Smooth muscle cell (in vitro differentiated cells): ENCODE measurements around the gene SCCPDH. TPM values are rescaled to one million over a fixed set of nuclear protein-coding genes. Genes with fewer than 3 reads are reported as not detected.

Source experiments
- DNase-seq: peaks from one replicate; lab custom pipeline; 2025; ENCODE audit not compliant: unreplicated experiment; lab: John Stamatoyannopoulos, UW
- H2AFZ ChIP-seq: fragments of 200-600 bp; sonication (generic); 2 replicates; pipeline ENCODE4 v1.6.0; 2016; ENCODE audit warnings: antibody characterized with exemption, low read depth, mild to moderate bottlenecking
- H3F3A ChIP-seq: fragments of 200-600 bp; sonication (generic); 2 replicates; pipeline ENCODE4 v1.6.0; 2017; ENCODE audit warnings: antibody characterized with exemption, low read depth
- H3K27ac ChIP-seq: fragments of 200-600 bp; sonication (generic); 2 replicates; pipeline ENCODE4 v1.5.1; 2016; ENCODE audit warnings: low read depth, mild to moderate bottlenecking
- H3K27me3 ChIP-seq: fragments of 200-600 bp; sonication (generic); 2 replicates; pipeline ENCODE4 v1.6.1; 2016; ENCODE audit warnings: low read depth, mild to moderate bottlenecking
- H3K36me3 ChIP-seq: fragments of 200-600 bp; sonication (generic); 2 replicates; pipeline ENCODE4 v1.5.1; 2016; ENCODE audit warnings: low read depth
- H3K4me1 ChIP-seq: fragments of 200-600 bp; sonication (generic); 2 replicates; pipeline ENCODE4 v1.5.1; 2016; ENCODE audit warnings: low read depth
- H3K4me2 ChIP-seq: fragments of 200-600 bp; sonication (generic); 2 replicates; pipeline ENCODE4 v1.6.0; 2016; ENCODE audit warnings: mild to moderate bottlenecking
- H3K4me3 ChIP-seq: fragments of 200-600 bp; sonication (generic); 2 replicates; pipeline ENCODE4 v1.5.1; 2016; ENCODE audit warnings: mild to moderate bottlenecking
- H3K79me2 ChIP-seq: fragments of 200-600 bp; sonication (generic); 2 replicates; pipeline ENCODE4 v1.6.0; 2016; ENCODE audit warnings: low read depth, mild to moderate bottlenecking
- H3K9ac ChIP-seq: fragments of 200-600 bp; sonication (generic); 2 replicates; pipeline ENCODE4 v1.6.0; 2016; ENCODE audit warnings: low read depth
- H3K9me3 ChIP-seq: fragments of 200-600 bp; sonication (generic); replicated peaks from 2 replicates; pipeline ENCODE4 v1.5.1; 2016; ENCODE audit warnings: low read depth
- H4K20me1 ChIP-seq: fragments of 200-600 bp; sonication (generic); 2 replicates; pipeline ENCODE4 v1.6.0; 2016; ENCODE audit warnings: low read depth
- WGBS: methylation state at CpG from one replicate; pipeline ENCODE4 v1.1.7; 2016; ENCODE audit warnings: low lambda C conversion rate; 5-methylcytosine and 5-hydroxymethylcytosine counted together
- polyA plus RNA-seq: library from polyadenylated mRNA; unstranded; fragments of >200 nt; fragmentation: Nextera tagmentation; extraction: Ambion mirVana; gene quantifications from 2 replicates; pipeline ENCODE4 v1.2.1, GENCODE V29; 2016
- total RNA-seq: library from RNA; depleted of rRNA; stranded (reverse); fragments of >200 nt; gene quantifications from 2 replicates; pipeline ENCODE4 v1.2.3, GENCODE V29; 2014
- TF ChIP-seq, protein P1 (sequence below): fragments of 200-600 bp; sonication (generic); IDR thresholded peaks from 2 replicates; pipeline ENCODE4 v1.5.1; 2017; ENCODE audit warnings: borderline replicate concordance, mild to moderate bottlenecking, antibody characterized with exemption; ENCODE audit not compliant: insufficient read depth, poor library complexity, severe bottlenecking

The SCCPDH gene
- total and polyA plus RNA-seq, 2 experiments from 2014 or later = 19.6 to 27.0 TPM

DNA sequence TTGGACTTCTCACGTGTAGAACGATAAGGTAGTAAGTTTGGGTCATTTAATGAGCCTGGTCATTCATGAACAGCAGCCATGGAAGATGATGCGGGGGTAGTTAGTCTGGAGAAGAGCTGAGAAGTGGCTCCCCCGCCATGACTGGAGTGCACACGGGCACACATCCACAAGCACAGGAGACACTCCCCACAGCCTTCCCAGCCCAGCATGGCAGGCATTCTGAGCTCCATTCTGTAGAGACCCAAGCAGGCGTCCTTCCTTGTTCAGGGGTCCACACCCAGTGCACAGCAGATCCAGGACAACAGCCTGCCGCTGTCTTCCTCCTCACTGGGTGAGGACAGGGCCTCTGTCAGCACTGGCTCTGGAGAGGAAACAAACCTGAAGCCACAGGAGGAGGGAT lies 57.0 kb downstream of the SCCPDH start:
- H3K79me2 ChIP-seq = no peaks in the 10 kb centered on the region
- 94% methylated on average over 7 of the region's 7 CpGs for WGBS
- TF ChIP-seq, protein P1, sequence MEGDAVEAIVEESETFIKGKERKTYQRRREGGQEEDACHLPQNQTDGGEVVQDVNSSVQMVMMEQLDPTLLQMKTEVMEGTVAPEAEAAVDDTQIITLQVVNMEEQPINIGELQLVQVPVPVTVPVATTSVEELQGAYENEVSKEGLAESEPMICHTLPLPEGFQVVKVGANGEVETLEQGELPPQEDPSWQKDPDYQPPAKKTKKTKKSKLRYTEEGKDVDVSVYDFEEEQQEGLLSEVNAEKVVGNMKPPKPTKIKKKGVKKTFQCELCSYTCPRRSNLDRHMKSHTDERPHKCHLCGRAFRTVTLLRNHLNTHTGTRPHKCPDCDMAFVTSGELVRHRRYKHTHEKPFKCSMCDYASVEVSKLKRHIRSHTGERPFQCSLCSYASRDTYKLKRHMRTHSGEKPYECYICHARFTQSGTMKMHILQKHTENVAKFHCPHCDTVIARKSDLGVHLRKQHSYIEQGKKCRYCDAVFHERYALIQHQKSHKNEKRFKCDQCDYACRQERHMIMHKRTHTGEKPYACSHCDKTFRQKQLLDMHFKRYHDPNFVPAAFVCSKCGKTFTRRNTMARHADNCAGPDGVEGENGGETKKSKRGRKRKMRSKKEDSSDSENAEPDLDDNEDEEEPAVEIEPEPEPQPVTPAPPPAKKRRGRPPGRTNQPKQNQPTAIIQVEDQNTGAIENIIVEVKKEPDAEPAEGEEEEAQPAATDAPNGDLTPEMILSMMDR = no peak
- H3K27ac ChIP-seq = no peak overlapping the region
- no peak overlapping the region for H2AFZ ChIP-seq
- H3K9me3 ChIP-seq = no peaks in the 10 kb centered on the region
- H4K20me1 ChIP-seq = no peaks in the 10 kb centered on the region
- no peak overlapping the region for H3K9ac ChIP-seq
- no peaks in the 10 kb centered on the region for H3F3A ChIP-seq
- H3K4me2 ChIP-seq = no peak overlapping the region
- no peaks in the 10 kb centered on the region for H3K4me1 ChIP-seq
- H3K27me3 ChIP-seq = no peaks in the 10 kb centered on the region
- DNase-seq = no peak
- H3K4me3 ChIP-seq = no peak overlapping the region
- no peaks in the 10 kb centered on the region for H3K36me3 ChIP-seq

DNA sequence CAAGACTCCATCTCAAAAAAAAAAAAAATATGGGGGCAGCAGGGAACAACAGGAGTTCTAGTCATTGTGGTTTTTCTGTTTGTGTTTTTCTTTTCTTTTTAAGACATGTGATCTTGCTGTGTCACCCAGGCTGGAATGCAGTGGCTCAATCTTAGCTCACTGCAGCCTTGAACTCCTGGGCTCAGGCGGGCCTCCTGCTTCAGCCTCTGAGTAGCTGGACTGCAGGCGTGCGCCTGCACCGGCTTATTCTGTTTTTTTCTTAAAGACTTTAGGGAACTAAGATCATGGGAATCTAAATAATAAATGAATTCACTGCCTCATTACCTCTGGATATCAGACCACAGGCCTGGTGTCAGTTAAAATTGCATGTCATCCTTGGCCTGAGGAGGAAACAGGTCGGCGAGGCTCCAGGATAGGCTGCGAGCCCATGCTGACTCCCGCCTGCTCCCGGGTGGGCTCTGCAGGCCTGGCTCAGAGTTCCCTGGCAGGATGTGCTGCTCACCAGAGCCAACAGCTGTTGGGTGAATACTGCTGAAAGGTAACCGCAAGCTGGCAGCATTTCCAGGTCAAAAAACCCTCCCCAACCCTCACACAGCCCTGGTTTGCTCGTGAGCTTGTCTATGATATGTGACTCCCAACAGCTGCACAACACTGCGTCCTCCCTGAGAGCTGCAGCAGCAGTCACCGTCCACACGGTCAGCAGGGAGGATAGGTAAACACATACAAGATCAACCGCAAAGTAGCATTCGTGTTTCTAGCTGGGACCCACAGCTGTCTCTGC lies 58.1 kb downstream of the SCCPDH start:
- no peak for DNase-seq
- 85% methylated on average over 16 of the region's 16 CpGs for WGBS

DNA sequence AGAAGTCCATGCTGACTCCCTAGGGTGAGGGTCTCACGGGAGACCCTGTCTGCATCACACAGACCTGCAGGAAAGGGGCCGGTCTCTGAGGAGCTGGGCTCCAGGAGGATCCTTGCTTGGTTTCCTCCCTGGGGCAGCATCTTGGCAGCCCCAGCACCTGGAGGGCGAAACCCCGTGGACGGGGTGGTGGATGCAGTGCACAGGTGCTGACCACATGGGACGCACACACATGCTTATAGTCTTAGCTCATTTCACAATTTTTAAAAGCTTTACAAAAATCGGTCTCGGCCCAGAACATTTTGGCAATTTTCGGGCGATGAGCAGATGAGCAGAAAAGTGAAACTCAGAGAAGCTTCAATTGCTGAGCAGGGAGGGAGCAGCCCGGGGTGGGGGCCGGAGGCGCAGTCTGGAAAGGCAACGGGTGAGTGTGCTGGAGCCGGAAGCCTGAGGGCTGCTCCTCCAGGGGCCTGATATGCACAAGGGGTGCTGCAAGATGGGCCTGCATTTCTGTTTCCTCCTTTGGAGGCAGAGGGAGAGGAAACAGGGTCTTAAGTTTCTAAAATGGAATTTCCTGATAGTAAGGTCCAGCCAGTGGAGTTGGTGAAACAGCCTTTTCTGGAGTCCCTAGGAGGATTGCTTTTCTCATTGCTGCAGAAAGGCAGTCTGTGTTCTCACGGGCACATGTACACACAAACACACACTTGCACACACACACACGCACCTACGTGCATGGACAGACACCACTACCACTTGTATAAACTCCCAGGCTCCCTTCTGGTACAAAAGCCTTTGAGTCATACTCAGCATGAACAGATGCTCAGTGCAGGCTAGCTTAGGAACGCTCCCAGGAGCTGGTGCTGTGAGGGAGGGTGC lies 60.6 kb downstream of the SCCPDH start:
- no peaks in the 10 kb centered on the region for H4K20me1 ChIP-seq
- no peaks in the 10 kb centered on the region for H3K27me3 ChIP-seq
- no peaks in the 10 kb centered on the region for H3K36me3 ChIP-seq
- no peaks in the 10 kb centered on the region for H3F3A ChIP-seq
- no peak overlapping the region for H2AFZ ChIP-seq
- no peak overlapping the region for H3K9ac ChIP-seq
- H3K9me3 ChIP-seq = no peaks in the 10 kb centered on the region
- no peak overlapping the region for H3K4me3 ChIP-seq
- no peaks in the 10 kb centered on the region for H3K4me1 ChIP-seq
- TF ChIP-seq, protein P1 = no peak
- no peak for DNase-seq
- H3K79me2 ChIP-seq = no peaks in the 10 kb centered on the region
- WGBS = 80% methylated on average over 19 of the region's 19 CpGs
- H3K27ac ChIP-seq = no peak overlapping the region
- no peak overlapping the region for H3K4me2 ChIP-seq

More for the DNA sequence above, 58.1 kb downstream of the SCCPDH start:
- Histone ChIP-seq H3F3A (no peaks in the 10 kb centered on the region), H3K27me3 (no peaks in the 10 kb centered on the region), H2AFZ (no peak overlapping the region), H3K4me1 (no peaks in the 10 kb centered on the region), H3K36me3 (no peaks in the 10 kb centered on the region), H3K9me3 (no peaks in the 10 kb centered on the region), H3K27ac (no peak overlapping the region), H3K4me2 (no peak overlapping the region), H3K79me2 (no peaks in the 10 kb centered on the region), H3K9ac (no peak overlapping the region), H3K4me3 (no peak overlapping the region), H4K20me1 (no peaks in the 10 kb centered on the region)
- TF ChIP-seq, protein P1 = no peak
